Measurements from ENCODE around the gene ADGRG4.

Gene ADGRG4

GRCh38 chrX:136259543-136259942 is 41.2 kb upstream of the ADGRG4 start:
- peak overlapping the region in 1 of 3 experiments; percentile 82 for H3K27ac Mint-ChIP-seq
- H3K36me3 Mint-ChIP-seq (ENCODE audit: low read depth): no peaks in the 10 kb centered on the region
- no peak for TF ChIP-seq CTCF (IDR thresholded peaks at IDR 0.05; ENCODE audit: unreplicated experiment in 3 of 3)
- no peak overlapping the region for H3K4me3 Mint-ChIP-seq
- no peaks in the 10 kb centered on the region for H3K4me1 Mint-ChIP-seq
- peaks cover 3% of the 10 kb centered on the region for H3K9me3 Mint-ChIP-seq
- H3K27me3 Mint-ChIP-seq (ENCODE audit: low read depth): no peaks in the 10 kb centered on the region

- peaks cover 5% of the 10 kb centered on the region for H3K9me3 Mint-ChIP-seq
- no peaks in the 10 kb centered on the region for H3K4me1 Mint-ChIP-seq
- H3K27me3 Mint-ChIP-seq (ENCODE audit: low read depth): no peaks in the 10 kb centered on the region
- no peaks in the 10 kb centered on the region for H3K36me3 Mint-ChIP-seq (ENCODE audit: low read depth)
- TF ChIP-seq CTCF (IDR thresholded peaks at IDR 0.05; ENCODE audit: unreplicated experiment in 3 of 3): no peak
- H3K4me3 Mint-ChIP-seq: no peak overlapping the region
- H3K27ac Mint-ChIP-seq: no peak overlapping the region
Observed at GRCh38 chrX:136260776-136261175, 40.0 kb upstream of the ADGRG4 start.

- Mint-ChIP-seq H3K36me3 (ENCODE audit: low read depth) (no peaks in the 10 kb centered on the region), H3K9me3 (peaks cover 5% of the 10 kb centered on the region), H3K4me3 (no peak overlapping the region), H3K4me1 (no peaks in the 10 kb centered on the region), H3K27me3 (ENCODE audit: low read depth) (no peaks in the 10 kb centered on the region), H3K27ac (no peak overlapping the region)
- TF ChIP-seq CTCF (IDR thresholded peaks at IDR 0.05; ENCODE audit: unreplicated experiment in 3 of 3): no peak
Observed at GRCh38 chrX:136261321-136261720, 39.4 kb upstream of the ADGRG4 start.

- TF ChIP-seq CTCF (IDR thresholded peaks at IDR 0.05; ENCODE audit: unreplicated experiment in 3 of 3): no peak
- no peaks in the 10 kb centered on the region for H3K36me3 Mint-ChIP-seq (ENCODE audit: low read depth)
- H3K27ac Mint-ChIP-seq: no peak overlapping the region
- no peaks in the 10 kb centered on the region for H3K4me1 Mint-ChIP-seq
- H3K9me3 Mint-ChIP-seq: peaks cover 3% of the 10 kb centered on the region
- no peaks in the 10 kb centered on the region for H3K27me3 Mint-ChIP-seq (ENCODE audit: low read depth)
- no peak overlapping the region for H3K4me3 Mint-ChIP-seq
Observed at GRCh38 chrX:136262243-136262642, 38.5 kb upstream of the ADGRG4 start.

- no peaks in the 10 kb centered on the region for H3K4me1 Mint-ChIP-seq
- H3K36me3 Mint-ChIP-seq (ENCODE audit: low read depth): no peaks in the 10 kb centered on the region
- peaks cover 3% of the 10 kb centered on the region for H3K9me3 Mint-ChIP-seq
- H3K27ac Mint-ChIP-seq: no peak overlapping the region
- no peaks in the 10 kb centered on the region for H3K27me3 Mint-ChIP-seq (ENCODE audit: low read depth)
- no peak for TF ChIP-seq CTCF (IDR thresholded peaks at IDR 0.05; ENCODE audit: unreplicated experiment in 3 of 3)
- H3K4me3 Mint-ChIP-seq: no peak overlapping the region
Observed at GRCh38 chrX:136262812-136263315, 37.9 kb upstream of the ADGRG4 start.

GRCh38 chrX:136266828-136267227 is 33.9 kb upstream of the ADGRG4 start:
- H3K27ac Mint-ChIP-seq: no peak overlapping the region
- TF ChIP-seq CTCF (IDR thresholded peaks at IDR 0.05; ENCODE audit: unreplicated experiment in 3 of 3): no peak
- no peaks in the 10 kb centered on the region for H3K4me1 Mint-ChIP-seq
- H3K4me3 Mint-ChIP-seq: no peak overlapping the region
- H3K36me3 Mint-ChIP-seq (ENCODE audit: low read depth): no peaks in the 10 kb centered on the region
- H3K27me3 Mint-ChIP-seq (ENCODE audit: low read depth): no peaks in the 10 kb centered on the region
- H3K9me3 Mint-ChIP-seq: peaks cover 4% of the 10 kb centered on the region

All from nephron (organoid).